HCT116 (cell line): Measurements from ENCODE around the gene HOXB1. TPM values are rescaled to one million over a fixed set of nuclear protein-coding genes. Genes with fewer than 3 reads are reported as not detected.

Experiments
- ATAC-seq: fragments of 200-7000 bp; cut with Tn5 transposase; 2 replicates; pipeline ENCODE4 v1.9.1; 2020; ENCODE audit warnings: mild to moderate bottlenecking, moderate library complexity
- BruUV-seq: library from RNA; stranded (reverse); fragments of 400-500 nt; replicated peaks from 2 replicates; lab custom pipeline; 2021; lab: Mats Ljungman, UMichigan
- CTCF ChIA-PET: fragments of 300-600 bp; sonication (Branson Sonifier 250); formaldehyde crosslinking; loops from one replicate; lab custom pipeline; 2021; ENCODE audit warnings: antibody characterized with exemption; lab: Charles Lee
- POLR2A ChIA-PET: fragments of 300-600, 350-600 bp; sonication (Branson Sonifier 250); formaldehyde crosslinking; loops from one replicate; lab custom pipeline; 2021; ENCODE audit warnings: antibody characterized with exemption; lab: Charles Lee
- RAD21 ChIA-PET, 2 experiments: fragments of 300-600 bp; sonication (Branson Sonifier 250); formaldehyde crosslinking; loops; one replicate each; lab custom pipeline; 2023; ENCODE audit warnings: low total read pairs in 2 of 2; ENCODE audit not compliant: uncharacterized antibody in 2 of 2, unreplicated experiment in 2 of 2, low non-redundant PET in 1 of 2; lab: Charles Lee
- DNase-seq: peaks from one replicate; pipeline ENCODE4 v3.0.0-alpha.2; 2010; ENCODE audit warnings: low read depth, low spot score
- H2AFZ ChIP-seq: fragments of 200-600 bp; shearing (Covaris generic), sonication (generic); 2 replicates; pipeline ENCODE4 v1.6.1; 2017; ENCODE audit warnings: low read depth, mixed run types, mixed read lengths, antibody characterized with exemption, low read length; ENCODE audit not compliant: poor library complexity, severe bottlenecking
- H3K27ac ChIP-seq: 2 replicates; pipeline ENCODE4 v1.5.1; 2012; ENCODE audit warnings: low read depth, low read length
- H3K27me3 ChIP-seq: fragments of 200-600 bp; sonication (generic); 2 replicates; pipeline ENCODE4 v1.6.1; 2016; ENCODE audit warnings: mixed run types, low read length, mixed read lengths; ENCODE audit not compliant: insufficient read depth
- H3K36me3 ChIP-seq, 2 experiments: fragments of 200-500 bp in 1 of 2; fragments of 200-600 bp in 1 of 2; sonication (Bioruptor generic) in 1 of 2; sonication (generic) in 1 of 2; 2 replicates each; pipeline versions ENCODE4 v1.5.1 to v1.6.1; 2014 to 2016; ENCODE audit warnings: low read length in 2 of 2, inconsistent platforms in 1 of 2, mixed read lengths in 1 of 2, mixed run types in 1 of 2; ENCODE audit not compliant: insufficient read depth in 2 of 2, control insufficient read depth in 1 of 2
- H3K4me1 ChIP-seq, 2 experiments: fragments of 200-600 bp in 1 of 2; sonication (generic) in 1 of 2; 2 replicates each; pipeline versions ENCODE4 v1.5.1 to v1.6.1; 2012 to 2017; ENCODE audit warnings: low read length in 2 of 2, inconsistent platforms in 1 of 2, mild to moderate bottlenecking in 1 of 2, mixed read lengths in 1 of 2, mixed run types in 1 of 2, moderate library complexity in 1 of 2; ENCODE audit not compliant: insufficient read depth in 2 of 2, control insufficient read depth in 1 of 2
- H3K4me2 ChIP-seq: fragments of 200-600 bp; sonication (generic); 2 replicates; pipeline ENCODE4 v1.6.1; 2017; ENCODE audit warnings: mixed run types, low read length, mixed read lengths
- H3K4me3 ChIP-seq, 2 experiments: fragments of 200-600 bp in 1 of 2; sonication (generic) in 1 of 2; replicated peaks in 1 of 2; 2 replicates each; pipeline ENCODE4 v1.5.1; 2011 to 2016; ENCODE audit warnings: low read length in 2 of 2, control low read depth in 1 of 2, low read depth in 1 of 2, mild to moderate bottlenecking in 1 of 2, mixed read lengths in 1 of 2, mixed run types in 1 of 2
- H3K79me2 ChIP-seq: fragments of 200-600 bp; sonication (generic); 2 replicates; pipeline ENCODE4 v1.6.1; 2017; ENCODE audit warnings: mild to moderate bottlenecking, mixed run types, low read length, moderate library complexity, mixed read lengths; ENCODE audit not compliant: insufficient read depth
- H3K9ac ChIP-seq: fragments of 200-600 bp; sonication (generic); 2 replicates; pipeline ENCODE4 v1.6.1; 2016; ENCODE audit warnings: low read length, mixed read lengths
- H3K9me2 ChIP-seq: fragments of 200-600 bp; sonication (generic), shearing (Covaris generic); 2 replicates; pipeline ENCODE4 v1.6.1; 2017; ENCODE audit warnings: mixed run types, mild to moderate bottlenecking, moderate library complexity; ENCODE audit not compliant: insufficient read depth
- H3K9me3 ChIP-seq, 2 experiments: fragments of 200-500 bp in 1 of 2; fragments of 200-600 bp in 1 of 2; sonication (Bioruptor generic) in 1 of 2; sonication (generic) in 1 of 2; 2 replicates each; pipeline ENCODE4 v1.6.1; 2014 to 2017; ENCODE audit warnings: low read length in 2 of 2, mixed read lengths in 2 of 2, inconsistent platforms in 1 of 2, low read depth in 1 of 2, mild to moderate bottlenecking in 1 of 2, mixed run types in 1 of 2, moderate library complexity in 1 of 2; ENCODE audit not compliant: control insufficient read depth in 1 of 2, insufficient read depth in 1 of 2
- H4K20me1 ChIP-seq: fragments of 200-600 bp; sonication (generic), shearing (Covaris generic); 2 replicates; pipeline ENCODE4 v1.6.1; 2017; ENCODE audit warnings: mixed run types, mild to moderate bottlenecking, moderate library complexity; ENCODE audit not compliant: insufficient read depth
- CTCF ChIP-seq, 3 experiments: fragments of 200-600 bp in 1 of 3; sonication (generic) in 1 of 3; IDR thresholded peaks in 2 of 3; conservative IDR thresholded peaks in 1 of 3; 2 replicates each; pipeline ENCODE4 v1.5.1; 2012 to 2017; ENCODE audit warnings: low read depth in 2 of 3, low read length in 2 of 3, antibody characterized with exemption in 1 of 3, borderline replicate concordance in 1 of 3, control low read depth in 1 of 3, mild to moderate bottlenecking in 1 of 3, mixed read lengths in 1 of 3, mixed run types in 1 of 3, moderate library complexity in 1 of 3; ENCODE audit not compliant: insufficient read depth in 1 of 3
- EGR1 ChIP-seq: IDR thresholded peaks from 2 replicates; pipeline ENCODE4 v1.6.1; 2012; ENCODE audit warnings: low read depth
- EZH2phosphoT487 ChIP-seq: fragments of 200-600 bp; IDR thresholded peaks from 2 replicates; pipeline ENCODE4 v1.6.1; 2018; ENCODE audit warnings: antibody characterized with exemption, borderline replicate concordance
- REST ChIP-seq: IDR thresholded peaks from 2 replicates; pipeline ENCODE4 v1.6.1; 2012; ENCODE audit warnings: low read depth
- ZFX ChIP-seq: fragments of 450-650 bp; IDR thresholded peaks from 2 replicates; pipeline ENCODE4 v1.6.1; 2017
- intact Hi-C: fragments of 100-400 bp; cut with micrococcal nuclease; formaldehyde crosslinking; loops from 2 replicates; pipeline ENCODE4 v1.10.0; 2022
- total RNA-seq: library from RNA; stranded (reverse); gene quantifications from one replicate; pipeline ENCODE4 v1.2.1, GENCODE V29; 2021; ENCODE audit not compliant: unreplicated experiment

The HOXB1 gene
- total RNA-seq, 1 experiment from 2014 or later: not detected

- no peak for TF ChIP-seq REST
These were observed 46.6 kb upstream of the HOXB1 start (continued) for GRCh38 chr17:48577330-48577945.

GRCh38 chr17:48576479-48577309, 45.9 kb upstream of the HOXB1 start:
- intact Hi-C loops: no loop called here
- ChIA-PET POLR2A (no interaction called here), CTCF (interaction anchor here (0.9 kb wide), 1 partner anchor 11 kb away, joined by 3 read pairs; no protein-coding TSS in a partner anchor), RAD21 (no interaction called here)
- no peak for DNase-seq
- peak overlapping the region; percentile 57 to 58 for H3K4me3 ChIP-seq
- peaks cover 6 to 21% of the 10 kb centered on the region in 2 experiments; a peak in 3 of 4 replicates for H3K4me1 ChIP-seq
- no TSS peak for BruUV-seq
- no peaks in the 10 kb centered on the region for H3K9me3 ChIP-seq
- H3K79me2 ChIP-seq: peaks cover 85% of the 10 kb centered on the region
- TF ChIP-seq EGR1 (peak; percentile 82), EZH2phosphoT487 (no peak), ZFX (no peak), CTCF (IDR thresholded peaks at IDR 0.05 in 2 of 3, conservative IDR thresholded peaks at IDR 0.05 in 1 of 3; ENCODE audit: borderline replicate concordance in 1 of 3, insufficient read depth in 1 of 3, low read depth in 2 of 3, low read length in 2 of 3) (no peak)
- H3K4me2 ChIP-seq: peak overlapping the region; percentile 66
- H3K36me3 ChIP-seq: no peaks in the 10 kb centered on the region; a peak in 1 of 4 replicates
- H2AFZ ChIP-seq: no peak overlapping the region
- no peaks in the 10 kb centered on the region for H3K9me2 ChIP-seq
- no peaks in the 10 kb centered on the region for H3K27me3 ChIP-seq
- H3K27ac ChIP-seq: peak overlapping the region; percentile 91
- H4K20me1 ChIP-seq: no peaks in the 10 kb centered on the region
- peak overlapping the region; percentile 70 for H3K9ac ChIP-seq
- ATAC-seq: no peak
